Islet of Langerhans (tissue), 1 donor: ENCODE results near the gene PALM3.

ENCODE experiments used
- FAIRE-seq: peaks from one replicate; lab custom pipeline; 2011; peaks lifted over from hg19 to GRCh38; lab: Jason Lieb, UNC

The PALM3 gene

GRCh38 chr19:14061751-14062557 lies at the start of gene PALM3:
TSS of gene PALM3 (minus strand) at chr19:14062076. CDS start at chr19:14061980, 96 bp downstream.
- FAIRE-seq: no peak

GRCh38 chr19:14111486-14111885 lies 49.6 kb upstream of the PALM3 start:
- no peak for FAIRE-seq

- no peak for FAIRE-seq
These were observed 48.8 kb upstream of the PALM3 start for GRCh38 chr19:14110650-14111049.

- FAIRE-seq: no peak
These were observed 45.9 kb upstream of the PALM3 start for GRCh38 chr19:14107581-14108461.

GRCh38 chr19:14106840-14107239 lies 45.0 kb upstream of the PALM3 start:
- FAIRE-seq: no peak

- FAIRE-seq: no peak
These were observed 43.8 kb upstream of the PALM3 start for GRCh38 chr19:14105680-14106079.

GRCh38 chr19:14103310-14103709 lies 41.4 kb upstream of the PALM3 start:
- FAIRE-seq: no peak

GRCh38 chr19:14102756-14103155 lies 40.9 kb upstream of the PALM3 start:
- no peak for FAIRE-seq

- no peak for FAIRE-seq
These were observed 40.3 kb upstream of the PALM3 start for GRCh38 chr19:14102102-14102696.

GRCh38 chr19:14101003-14101545 lies 39.2 kb upstream of the PALM3 start:
- no peak for FAIRE-seq

GRCh38 chr19:14097532-14098151 lies 35.8 kb upstream of the PALM3 start:
- FAIRE-seq: no peak

GRCh38 chr19:14096272-14096992 lies 34.6 kb upstream of the PALM3 start:
- FAIRE-seq: no peak

- no peak for FAIRE-seq
These were observed 33.0 kb upstream of the PALM3 start for GRCh38 chr19:14094854-14095253.

- no peak for FAIRE-seq
These were observed 31.4 kb upstream of the PALM3 start for GRCh38 chr19:14093117-14093823.

- no peak for FAIRE-seq
These were observed 30.1 kb upstream of the PALM3 start for GRCh38 chr19:14091813-14092462.

GRCh38 chr19:14091081-14091812 lies 29.4 kb upstream of the PALM3 start:
- no peak for FAIRE-seq

- FAIRE-seq: no peak
These were observed 28.7 kb upstream of the PALM3 start, which contains the start of gene SAMD1 for GRCh38 chr19:14090509-14091080. TSS of gene SAMD1 (minus strand) at chr19:14090751.

GRCh38 chr19:14089662-14090508 lies 28.0 kb upstream of the PALM3 start:
- no peak for FAIRE-seq
